Gastroesophageal sphincter (tissue), 3 donors: ENCODE measurements around the gene ANAPC2.

Experiments used
- POLR2A ChIP-seq, 2 donors: fragments of 450-650 bp; IDR thresholded peaks; one replicate each; pipeline ENCODE4 v1.6.1; 2017; ENCODE audit warnings: antibody characterized with exemption in 2 of 2, mild to moderate bottlenecking in 2 of 2, moderate library complexity in 1 of 2
- TF ChIP-seq, protein P1 (sequence below), 4 experiments: fragments of 200-600 bp in 2 of 4; fragments of 450-650 bp in 2 of 4; sonication (generic) in 1 of 4; IDR thresholded peaks; one replicate each; pipeline ENCODE4 v1.5.1; 2017 to 2019; ENCODE audit warnings: antibody characterized with exemption in 4 of 4, mild to moderate bottlenecking in 2 of 4, moderate library complexity in 2 of 4

GRCh38 chr9:137194388-137194787 is 6.0 kb upstream of the ANAPC2 start:
- TF ChIP-seq, protein P1, sequence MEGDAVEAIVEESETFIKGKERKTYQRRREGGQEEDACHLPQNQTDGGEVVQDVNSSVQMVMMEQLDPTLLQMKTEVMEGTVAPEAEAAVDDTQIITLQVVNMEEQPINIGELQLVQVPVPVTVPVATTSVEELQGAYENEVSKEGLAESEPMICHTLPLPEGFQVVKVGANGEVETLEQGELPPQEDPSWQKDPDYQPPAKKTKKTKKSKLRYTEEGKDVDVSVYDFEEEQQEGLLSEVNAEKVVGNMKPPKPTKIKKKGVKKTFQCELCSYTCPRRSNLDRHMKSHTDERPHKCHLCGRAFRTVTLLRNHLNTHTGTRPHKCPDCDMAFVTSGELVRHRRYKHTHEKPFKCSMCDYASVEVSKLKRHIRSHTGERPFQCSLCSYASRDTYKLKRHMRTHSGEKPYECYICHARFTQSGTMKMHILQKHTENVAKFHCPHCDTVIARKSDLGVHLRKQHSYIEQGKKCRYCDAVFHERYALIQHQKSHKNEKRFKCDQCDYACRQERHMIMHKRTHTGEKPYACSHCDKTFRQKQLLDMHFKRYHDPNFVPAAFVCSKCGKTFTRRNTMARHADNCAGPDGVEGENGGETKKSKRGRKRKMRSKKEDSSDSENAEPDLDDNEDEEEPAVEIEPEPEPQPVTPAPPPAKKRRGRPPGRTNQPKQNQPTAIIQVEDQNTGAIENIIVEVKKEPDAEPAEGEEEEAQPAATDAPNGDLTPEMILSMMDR (IDR thresholded peaks at IDR 0.05) = no peak
- TF ChIP-seq POLR2A (IDR thresholded peaks at IDR 0.05) = no peak
